PFSK-1 (cell line): ENCODE results near the gene TIMM8A.
A peak's percentile ranks its signal among the peaks of the same experiment; 100 is the strongest.

Experiments
- FOXP2 ChIP-seq: optimal IDR thresholded peaks from 2 replicates; pipeline ENCODE3; 2011; ENCODE audit warnings: borderline replicate concordance, control low read depth, inconsistent platforms; ENCODE audit not compliant: insufficient read depth; ENCODE audit errors: extremely low read length, extremely low read depth
- POLR2AphosphoS5 ChIP-seq: IDR thresholded peaks from 2 replicates; pipeline ENCODE4 v1.6.1; 2012; ENCODE audit warnings: low read depth, mild to moderate bottlenecking, control low read depth, low read length, moderate library complexity
- REST ChIP-seq, 2 experiments: IDR thresholded peaks; 2 replicates each; pipeline versions ENCODE4 v1.6.1 to v1.8.0; 2011 to 2012; ENCODE audit warnings: low read depth in 2 of 2, low read length in 2 of 2, control low read depth in 1 of 2, inconsistent platforms in 1 of 2, mild to moderate bottlenecking in 1 of 2, moderate library complexity in 1 of 2; ENCODE audit not compliant: insufficient read depth in 1 of 2
- SIN3A ChIP-seq: IDR thresholded peaks from 2 replicates; pipeline ENCODE4 v1.6.1; 2012; ENCODE audit warnings: mild to moderate bottlenecking, low read length, moderate library complexity, borderline replicate concordance; ENCODE audit not compliant: insufficient read depth
- TAF1 ChIP-seq: IDR thresholded peaks from 2 replicates; pipeline ENCODE4 v1.6.1; 2012; ENCODE audit warnings: low read length, control low read depth, borderline replicate concordance; ENCODE audit not compliant: insufficient read depth

The TIMM8A gene

DNA sequence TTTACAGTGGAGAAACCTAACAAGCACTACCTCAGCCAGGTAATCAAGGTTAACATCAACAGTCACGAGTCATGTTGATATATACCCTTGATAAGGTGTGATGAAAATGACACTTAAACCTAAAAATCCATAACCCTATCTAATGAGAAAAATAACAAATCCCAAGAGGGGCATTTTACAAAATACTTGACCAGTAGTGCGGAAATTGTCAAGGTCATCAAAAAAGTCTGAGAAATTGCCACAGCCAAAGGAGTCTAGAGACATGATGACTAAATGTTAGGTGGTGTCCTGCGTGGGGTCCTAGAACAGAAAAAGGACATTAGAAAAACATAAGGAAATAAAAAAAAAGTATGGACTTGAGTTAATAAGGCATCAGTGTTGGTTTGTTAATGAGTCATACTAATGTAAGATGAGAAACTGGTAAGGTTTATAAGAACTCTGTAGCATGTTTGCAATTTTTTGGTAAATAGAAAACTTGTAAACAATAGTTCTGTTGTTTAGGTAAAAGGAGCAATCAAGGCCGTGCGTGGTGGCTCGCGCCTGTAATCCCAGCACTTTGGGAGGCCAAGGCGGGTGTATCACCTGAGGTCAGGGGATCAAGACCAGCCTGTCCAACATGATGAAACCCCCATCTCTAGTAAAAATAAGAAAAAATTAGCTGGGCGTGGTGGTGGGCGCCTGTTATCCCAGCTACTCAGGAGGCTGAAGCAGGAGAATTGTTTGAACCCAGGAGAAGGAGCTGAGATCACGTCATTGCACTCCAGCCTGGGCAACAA lies 45.2 kb upstream of the TIMM8A start:
- no peak for TF ChIP-seq FOXP2
- no peak; the same call in 1 of the 2 replicates for TF ChIP-seq POLR2AphosphoS5

- TF ChIP-seq POLR2AphosphoS5 (0 out of 2 replicates have a peak, but pooled peaks have one; percentile 18), REST (IDR thresholded peaks at IDR 0.05; ENCODE audit: insufficient read depth in 1 of 2, low read depth in 2 of 2, low read length in 2 of 2) (no peak)
Observed at GRCh38 chrX:101391831-101392230, 43.3 kb upstream of the TIMM8A start.

DNA sequence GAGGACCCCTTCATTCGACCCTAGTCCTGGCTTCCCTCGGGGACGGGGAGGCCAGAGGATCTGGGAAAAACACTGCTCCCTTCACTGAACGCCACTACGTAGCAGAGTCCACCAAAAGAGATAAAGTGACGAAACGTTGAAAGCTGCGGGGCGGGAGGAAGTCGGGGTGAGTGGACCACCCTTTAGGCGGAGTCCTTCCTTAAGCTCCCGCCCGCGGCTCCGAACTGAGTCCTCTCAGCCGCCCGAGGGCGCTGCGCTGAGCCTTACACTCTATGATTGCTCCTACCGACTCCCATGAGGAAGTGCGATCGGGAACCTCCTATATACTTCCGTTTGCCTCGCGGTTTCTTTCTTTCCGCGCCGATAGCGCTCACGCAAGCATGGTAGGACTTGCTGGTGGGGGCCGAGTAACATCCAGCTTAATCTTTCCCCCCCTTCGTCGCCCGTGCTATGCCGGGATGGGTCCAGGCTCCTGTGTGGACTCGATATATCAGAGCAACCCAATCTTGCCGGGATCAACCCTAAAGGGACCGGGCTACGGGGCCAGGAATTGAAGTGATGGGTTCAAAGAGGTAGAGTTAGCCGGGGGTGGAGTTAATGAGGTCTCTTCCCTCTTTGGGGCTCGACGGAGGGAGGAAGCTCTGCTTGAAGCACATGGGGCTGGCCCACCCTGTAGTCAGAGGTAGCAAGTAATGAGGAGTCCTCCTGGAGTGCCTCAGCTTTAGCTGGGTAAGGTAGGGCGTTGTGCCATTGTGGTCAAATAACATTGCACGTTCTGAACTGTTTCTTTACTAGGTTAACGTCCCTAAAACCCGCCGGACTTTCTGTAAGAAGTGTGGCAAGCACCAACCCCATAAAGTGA lies 42.4 kb upstream of the TIMM8A start, which contains the start of gene RPL36A:
TSS of gene RPL36A (plus strand) at position 348 of the 862 bp plus-strand sequence. CDS start at position 381, 33 bp downstream.
- TF ChIP-seq TAF1 (peak; percentile 92), POLR2AphosphoS5 (peak; percentile 97), FOXP2 (no peak), REST (IDR thresholded peaks at IDR 0.05; ENCODE audit: insufficient read depth in 1 of 2, low read depth in 2 of 2, low read length in 2 of 2) (peak in 1 of 2 experiments; percentile 57; a peak in 2 of 4 replicates), SIN3A (no peak)

DNA sequence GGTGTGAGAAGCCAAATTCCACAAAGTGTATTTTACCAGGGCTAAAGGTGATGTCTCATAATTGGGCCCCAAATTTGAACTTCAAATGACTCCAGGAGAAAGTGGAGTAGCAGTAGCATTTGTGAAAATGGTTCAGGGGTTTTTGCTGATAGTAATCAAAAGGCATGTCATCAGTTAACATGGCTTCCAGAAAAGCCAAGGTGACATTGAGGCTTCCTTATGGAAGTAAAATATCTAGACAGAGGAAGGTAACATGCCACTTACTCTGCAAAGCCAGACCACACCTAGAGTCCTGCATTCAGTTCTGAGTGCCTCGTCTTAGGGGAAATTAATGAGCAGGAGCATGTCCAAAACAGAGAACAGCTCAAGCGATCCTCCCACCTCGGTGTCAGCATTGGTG lies 40.1 kb upstream of the TIMM8A start:
- TF ChIP-seq SIN3A (no peak), POLR2AphosphoS5 (no peak), TAF1 (no peak), REST (IDR thresholded peaks at IDR 0.05; ENCODE audit: insufficient read depth in 1 of 2, low read depth in 2 of 2, low read length in 2 of 2) (no peak), FOXP2 (no peak)

DNA sequence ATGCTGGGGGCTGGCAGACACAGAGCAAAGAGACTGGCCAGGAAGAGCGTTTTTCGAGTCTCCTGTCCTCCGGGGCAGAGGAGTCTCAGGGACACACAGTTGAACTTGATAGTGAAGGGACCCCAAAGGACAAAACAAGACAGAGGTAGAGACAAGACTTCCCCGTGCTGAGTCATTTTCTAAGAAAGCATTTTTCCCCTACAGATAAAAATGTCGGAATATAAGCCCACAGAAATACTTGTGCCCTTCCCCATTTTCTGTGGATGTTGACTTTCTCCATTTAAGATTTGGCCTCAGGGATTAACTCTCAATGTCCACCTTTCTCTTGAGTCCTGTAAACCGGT lies 38.0 kb upstream of the TIMM8A start:
- no peak for TF ChIP-seq FOXP2
- TF ChIP-seq TAF1, result no peak
- no peak for TF ChIP-seq POLR2AphosphoS5
- TF ChIP-seq SIN3A, result no peak
- no peak for TF ChIP-seq REST (IDR thresholded peaks at IDR 0.05; ENCODE audit: insufficient read depth in 1 of 2, low read depth in 2 of 2, low read length in 2 of 2)
